Measurements from ENCODE around the gene TSC22D3.

Gene TSC22D3

DNA sequence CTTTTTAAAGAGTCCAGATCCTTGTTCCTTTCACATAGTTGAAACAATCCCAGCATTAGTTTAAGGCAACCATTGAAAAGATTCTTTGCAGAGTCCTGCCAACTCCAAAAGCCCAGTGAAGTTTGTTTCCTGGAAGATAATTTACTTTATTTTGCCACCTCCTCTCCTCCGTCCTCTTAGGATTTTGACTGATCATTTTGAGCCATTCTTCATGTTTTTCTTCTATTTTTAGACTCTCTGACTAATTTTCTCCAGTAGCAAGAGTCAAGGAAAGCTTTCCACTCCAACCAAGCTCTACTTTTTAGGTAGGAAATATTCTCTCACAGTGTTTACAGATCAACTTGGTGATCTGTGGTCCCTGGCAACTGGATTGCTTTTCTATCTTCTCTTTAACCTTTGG lies 12.2 kb upstream of the TSC22D3 start:
- TF ChIP-seq, protein P1, sequence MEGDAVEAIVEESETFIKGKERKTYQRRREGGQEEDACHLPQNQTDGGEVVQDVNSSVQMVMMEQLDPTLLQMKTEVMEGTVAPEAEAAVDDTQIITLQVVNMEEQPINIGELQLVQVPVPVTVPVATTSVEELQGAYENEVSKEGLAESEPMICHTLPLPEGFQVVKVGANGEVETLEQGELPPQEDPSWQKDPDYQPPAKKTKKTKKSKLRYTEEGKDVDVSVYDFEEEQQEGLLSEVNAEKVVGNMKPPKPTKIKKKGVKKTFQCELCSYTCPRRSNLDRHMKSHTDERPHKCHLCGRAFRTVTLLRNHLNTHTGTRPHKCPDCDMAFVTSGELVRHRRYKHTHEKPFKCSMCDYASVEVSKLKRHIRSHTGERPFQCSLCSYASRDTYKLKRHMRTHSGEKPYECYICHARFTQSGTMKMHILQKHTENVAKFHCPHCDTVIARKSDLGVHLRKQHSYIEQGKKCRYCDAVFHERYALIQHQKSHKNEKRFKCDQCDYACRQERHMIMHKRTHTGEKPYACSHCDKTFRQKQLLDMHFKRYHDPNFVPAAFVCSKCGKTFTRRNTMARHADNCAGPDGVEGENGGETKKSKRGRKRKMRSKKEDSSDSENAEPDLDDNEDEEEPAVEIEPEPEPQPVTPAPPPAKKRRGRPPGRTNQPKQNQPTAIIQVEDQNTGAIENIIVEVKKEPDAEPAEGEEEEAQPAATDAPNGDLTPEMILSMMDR (IDR thresholded peaks at IDR 0.05): no peak
- no peak overlapping the region for H3K4me3 ChIP-seq
- peak overlapping the region; percentile 28 to 68 for H3K27ac ChIP-seq
- no peak for DNase-seq (ENCODE audit: low spot score)

DNA sequence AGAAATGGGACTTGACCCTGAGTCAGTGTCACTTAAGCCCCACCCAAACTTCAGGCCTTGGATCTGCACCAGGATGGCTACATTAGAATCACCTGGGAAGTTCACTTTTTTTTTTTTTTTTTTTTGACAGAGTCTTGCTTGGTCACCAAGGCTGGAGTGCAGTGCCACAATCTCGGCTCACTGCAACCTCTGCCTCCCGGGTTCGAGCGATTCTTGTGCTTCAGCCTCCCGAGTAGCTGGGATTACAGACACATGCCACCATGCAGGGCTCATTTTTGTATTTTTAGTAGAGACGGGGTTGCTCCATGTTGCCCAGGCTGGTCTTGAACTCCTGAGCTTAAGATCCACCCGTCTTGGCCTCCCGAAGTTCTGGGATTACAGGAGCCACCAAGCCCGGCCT lies 4.9 kb upstream of the TSC22D3 start:
- no peak for DNase-seq (ENCODE audit: low spot score)

DNA sequence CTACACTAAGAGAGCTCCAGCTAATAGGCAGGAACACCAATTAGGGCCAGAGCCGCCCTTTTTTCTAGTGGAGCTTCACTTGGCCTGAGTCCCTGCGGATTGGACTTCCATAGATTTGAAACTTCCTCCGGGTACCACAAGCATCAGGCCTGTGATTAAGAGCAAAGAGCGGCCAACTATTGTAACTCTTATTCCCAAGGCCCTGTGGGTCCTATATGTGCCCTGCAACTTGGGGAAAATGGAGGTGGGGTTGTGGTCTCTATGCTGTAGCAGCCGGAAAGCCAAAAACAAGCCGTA lies 1.9 kb upstream of the TSC22D3 start, which contains the start of gene NCBP2L:
NCBP2L (plus strand) TSS at position 198 of the 297 bp plus-strand sequence. CDS start 16,488 bp downstream, outside the sequence.
- H3K4me3 ChIP-seq: peak within 1 kb of the TSS; percentile 69
- TF ChIP-seq, protein P1 (IDR thresholded peaks at IDR 0.05): peak; percentile 8
- H3K27ac ChIP-seq: peak within 1 kb of the TSS; percentile 88 to 91
- no peak for DNase-seq (ENCODE audit: low spot score)

More for the DNA sequence above, 4.9 kb upstream of the TSC22D3 start:
- Histone ChIP-seq H3K27ac (no peak overlapping the region), H3K4me3 (no peak overlapping the region)
- TF ChIP-seq, protein P1 (IDR thresholded peaks at IDR 0.05): no peak

DNA sequence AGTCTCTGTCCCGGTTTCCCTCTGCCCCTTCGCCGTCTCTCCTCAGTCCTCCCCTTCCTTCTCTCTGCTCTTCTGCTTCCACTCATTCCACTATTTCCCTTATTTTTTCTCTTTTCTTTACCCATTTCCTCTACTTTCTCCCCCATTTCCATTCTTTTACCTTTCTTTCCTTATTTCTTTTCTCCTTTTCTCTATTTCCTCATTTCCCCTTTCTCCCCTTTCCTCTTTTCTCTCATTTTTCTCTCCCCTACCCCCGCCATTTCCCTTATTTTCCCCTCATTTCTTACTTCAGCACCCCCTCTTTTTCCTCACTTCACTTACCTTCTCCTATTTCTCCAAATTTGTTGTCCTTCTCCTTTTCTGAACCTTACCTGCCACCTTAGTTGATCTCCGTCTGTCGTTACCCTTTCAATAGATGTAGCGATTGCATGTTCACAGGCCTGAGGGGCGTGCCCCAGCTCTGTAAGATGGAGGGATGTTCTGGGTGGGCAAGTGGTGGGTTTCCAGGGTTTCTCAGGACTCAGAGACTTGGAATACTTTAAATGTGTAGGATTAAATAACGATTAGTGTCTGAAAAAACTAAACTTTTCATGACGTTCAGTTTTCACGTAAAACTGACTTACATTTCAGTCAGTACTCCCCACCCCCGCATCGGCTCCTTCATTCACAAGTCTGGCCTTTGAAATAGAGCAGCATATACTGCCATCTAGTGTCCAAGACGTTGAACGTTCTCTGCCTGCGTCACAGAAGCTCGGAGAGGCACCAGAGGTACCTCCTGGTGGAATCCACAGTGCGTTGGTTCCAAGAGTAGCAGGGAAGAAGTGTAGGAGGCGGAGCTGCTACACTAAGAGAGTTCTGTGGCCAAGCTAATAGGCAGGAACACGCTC lies 1.3 kb upstream of the TSC22D3 start:
- DNase-seq (ENCODE audit: low spot score): peak; percentile 87
- peak overlapping the region; percentile 69 for H3K4me3 ChIP-seq
- TF ChIP-seq, protein P1 (IDR thresholded peaks at IDR 0.05): peak; percentile 56
- peak overlapping the region; percentile 88 to 91 for H3K27ac ChIP-seq

DNA sequence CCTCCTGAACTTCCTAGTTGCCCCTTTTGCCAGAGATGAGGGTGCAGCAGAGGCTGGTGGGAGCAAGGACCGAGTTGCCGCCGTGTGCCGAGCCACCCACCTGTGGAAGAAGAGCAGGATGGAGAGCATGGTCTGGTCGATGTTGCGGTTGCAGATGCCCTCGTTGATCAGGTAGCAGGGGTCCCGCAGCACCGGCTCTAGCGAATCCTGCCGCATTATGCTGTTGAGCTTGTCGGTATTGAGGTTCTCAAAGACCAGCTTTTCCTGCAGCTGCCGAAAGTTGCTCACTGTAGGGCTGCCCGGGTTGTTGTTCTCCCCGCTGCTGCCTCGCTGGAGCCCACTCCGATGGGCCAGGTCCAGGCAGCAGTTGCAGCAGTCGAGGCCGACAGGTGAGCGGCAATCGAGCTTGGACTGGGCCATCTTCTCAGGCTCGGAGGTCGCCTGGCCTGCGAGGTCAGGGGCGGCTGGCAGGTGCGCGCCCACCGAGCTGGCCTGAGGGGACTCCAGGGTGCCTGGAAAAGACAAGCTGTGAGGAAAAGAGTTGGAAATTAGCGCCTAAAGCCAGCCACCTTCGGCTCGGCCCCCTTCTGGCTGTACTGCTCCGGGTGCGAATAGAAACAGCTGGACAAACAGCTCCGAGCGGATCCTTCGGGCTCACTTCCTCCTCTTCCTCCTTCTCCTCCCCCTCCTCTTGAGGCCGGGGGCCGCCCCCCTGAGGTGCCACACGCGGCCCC lies 420 bp downstream of the TSC22D3 start:
- no peak for DNase-seq (ENCODE audit: low spot score)
- peak overlapping the region; percentile 88 to 91 for H3K27ac ChIP-seq

DNA sequence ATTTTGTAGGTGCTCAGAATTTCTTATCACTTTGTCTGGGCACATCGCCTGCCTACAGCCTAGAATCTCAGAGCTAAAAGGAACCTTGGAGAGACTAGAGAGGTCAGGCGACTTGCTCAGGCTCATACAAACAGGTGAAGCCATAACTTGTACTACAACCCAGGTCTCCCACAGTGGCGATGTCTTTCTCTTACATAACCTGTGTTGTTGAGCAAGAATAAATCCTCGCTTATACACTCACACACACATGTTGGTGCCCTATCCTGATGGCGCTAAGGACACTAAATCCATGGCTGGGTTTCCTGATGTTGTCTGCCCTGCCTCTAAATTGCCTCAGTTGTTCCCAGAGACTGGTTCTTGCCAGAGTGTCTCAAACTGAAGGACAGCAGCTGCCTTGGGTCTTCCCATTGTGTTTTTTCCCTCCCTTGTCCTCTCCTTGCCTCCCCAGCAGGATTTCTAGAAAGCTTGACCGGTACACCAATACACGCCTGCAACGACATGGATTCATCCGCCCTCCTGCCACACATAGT lies 1.6 kb downstream of the TSC22D3 start:
- DNase-seq (ENCODE audit: low spot score): no peak
- Histone ChIP-seq H3K27ac (no peak overlapping the region), H3K4me3 (peak overlapping the region; percentile 69)
- TF ChIP-seq, protein P1 (IDR thresholded peaks at IDR 0.05): no peak

More for the DNA sequence above, 420 bp downstream of the TSC22D3 start:
- peak overlapping the region; percentile 69 for H3K4me3 ChIP-seq
- TF ChIP-seq, protein P1 (IDR thresholded peaks at IDR 0.05): no peak
